Body of pancreas (tissue), 4 donors: ENCODE measurements around the gene ST6GALNAC4. TPM values are rescaled to one million over a fixed set of nuclear protein-coding genes. Genes with fewer than 3 reads are reported as not detected.
A peak's percentile ranks its signal among the peaks of the same experiment; 100 is the strongest.

ENCODE experiments used
- ATAC-seq: fragments of 150-250 bp; one replicate; pipeline ENCODE4 v1.9.1; 2016
- DNase-seq, 4 donors: peaks; one replicate each; pipeline ENCODE4 v3.0.0-alpha.2; 2019
- H3K27ac ChIP-seq, 4 donors: fragments of 200-600 bp; sonication (generic); 1 replicate in 3 of 4; 2 replicates in 1 of 4; pipeline versions ENCODE4 v1.5.1 to v1.6.1; 2016 to 2019; ENCODE audit warnings: mild to moderate bottlenecking in 1 of 4, mixed read lengths in 1 of 4, moderate library complexity in 1 of 4
- H3K27me3 ChIP-seq, 2 donors: fragments of 200-600 bp; sonication (generic); one replicate each; pipeline ENCODE4 v1.6.0; 2016; ENCODE audit warnings: mild to moderate bottlenecking in 1 of 2
- H3K36me3 ChIP-seq, 2 donors: fragments of 200-600 bp; sonication (generic); replicated peaks in 1 of 2; 2 replicates each; pipeline ENCODE4 v1.5.1; 2016; ENCODE audit warnings: low read depth in 2 of 2; ENCODE audit not compliant: insufficient read depth in 1 of 2
- H3K4me1 ChIP-seq: fragments of 200-600 bp; sonication (generic); one replicate; pipeline ENCODE4 v1.6.0; 2016
- H3K4me3 ChIP-seq, 2 donors: fragments of 200-600 bp; sonication (generic); 1 replicate in 1 of 2; 2 replicates in 1 of 2; pipeline ENCODE4 v1.5.1; 2016 to 2019
- H3K9me3 ChIP-seq, 3 donors: fragments of 200-600 bp; sonication (generic); 1 replicate in 2 of 3; 2 replicates in 1 of 3; pipeline ENCODE4 v1.5.1; 2016
- CTCF ChIP-seq, 7 experiments: fragments of 450-650 bp in 4 of 7; fragments of 200-600 bp in 3 of 7; sonication (generic) in 3 of 7; IDR thresholded peaks; one replicate each; pipeline ENCODE4 v1.5.1; 2016 to 2019; ENCODE audit warnings: antibody characterized with exemption in 7 of 7
- POLR2A ChIP-seq, 3 donors: fragments of 450-650 bp; IDR thresholded peaks; one replicate each; pipeline ENCODE4 v1.6.1; 2016; ENCODE audit warnings: antibody characterized with exemption in 3 of 3, mild to moderate bottlenecking in 2 of 3
- WGBS, 2 donors: methylation state at CpG; one replicate each; pipeline ENCODE4 v1.1.5; 2017; 5-methylcytosine and 5-hydroxymethylcytosine counted together
- intact Hi-C: fragments of 100-400 bp; cut with DNase I; formaldehyde crosslinking; loops from one replicate; pipeline ENCODE4 v1.15.1; 2023
- total RNA-seq, 2 donors: library from RNA; depleted of rRNA; stranded (reverse); fragments of >200 nt; gene quantifications; one replicate each; pipeline ENCODE4 v1.1.0, GENCODE V29; 2016

ST6GALNAC4 gene
- total RNA-seq, 2 donors from 2014 or later = 36.6 to 63.8 TPM

DNA sequence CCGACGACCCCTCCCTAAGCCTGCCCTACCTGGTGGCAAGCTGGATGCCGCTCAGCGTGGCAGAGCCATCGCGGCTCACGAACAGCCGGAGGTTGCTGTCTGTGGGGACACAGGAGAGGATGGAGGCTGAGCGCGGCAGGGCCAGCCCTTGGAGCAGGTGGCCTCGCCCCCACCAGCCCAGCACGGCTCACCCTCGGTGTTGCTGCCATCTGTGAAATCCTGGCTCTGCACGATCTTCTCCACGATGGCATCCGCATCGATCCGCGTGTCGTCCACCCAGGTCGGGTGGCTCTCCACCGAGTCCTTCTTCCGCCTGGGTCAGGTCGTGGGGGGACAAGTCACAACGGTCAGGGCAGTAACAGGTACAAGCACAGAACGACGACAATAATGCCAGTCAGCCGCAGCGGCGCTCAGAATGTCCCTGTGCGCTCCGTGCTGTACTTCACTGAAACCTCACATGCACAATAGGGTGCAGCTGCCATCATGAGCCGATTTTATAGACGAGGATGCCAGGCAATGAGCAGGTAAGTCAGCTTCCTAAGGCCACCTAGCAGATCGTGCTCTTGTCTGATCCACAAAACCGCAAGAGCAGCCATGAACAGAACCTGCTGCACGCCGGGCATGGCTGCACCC is 27.9 kb upstream of the ST6GALNAC4 start:
- Histone ChIP-seq H3K4me3 (no peak overlapping the region), H3K36me3 (peaks cover 0 to 7% of the 10 kb centered on the region in 2 donors), H3K27ac (no peak overlapping the region), H3K27me3 (no peaks in the 10 kb centered on the region), H3K4me1 (peaks cover 10% of the 10 kb centered on the region), H3K9me3 (no peaks in the 10 kb centered on the region)
- no peak for TF ChIP-seq CTCF (IDR thresholded peaks at IDR 0.05)
- TF ChIP-seq POLR2A (IDR thresholded peaks at IDR 0.05) = no peak
- intact Hi-C loops = loop anchor here (10.0 kb wide), 1 partner anchor 180 kb away; the partner anchor contains the start of gene PTGES2
- 91 to 95% methylated on average over 30 to 34 of the region's 38 CpGs for WGBS, 2 donors
- ATAC-seq (no peak), DNase-seq (no peak)

DNA sequence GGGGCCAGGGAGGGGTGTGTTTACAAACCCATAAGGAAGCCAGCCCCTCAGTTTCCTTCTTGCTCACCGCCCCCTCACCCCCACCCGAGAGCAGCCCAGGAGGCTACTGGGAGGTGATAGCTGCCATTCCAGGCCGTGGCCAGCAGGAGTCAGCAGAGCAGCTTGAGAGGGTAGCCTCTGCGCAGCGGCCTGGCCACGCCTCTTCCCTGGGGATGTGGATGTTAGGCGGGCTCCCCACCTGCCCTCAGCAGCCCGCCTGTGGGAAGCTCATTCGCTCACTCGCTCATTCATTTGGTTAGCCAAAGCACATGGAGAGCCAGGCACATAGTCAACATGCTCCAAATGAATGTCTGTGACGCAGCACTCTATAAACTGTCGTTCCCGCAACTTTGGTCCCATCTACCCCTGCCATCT is 26.9 kb upstream of the ST6GALNAC4 start:
- 47 to 60% methylated on average over 7 to 13 of the region's 13 CpGs for WGBS, 2 donors
- peak; percentile 79 for ATAC-seq
- Histone ChIP-seq H3K4me1 (peaks cover 5% of the 10 kb centered on the region), H3K9me3 (no peaks in the 10 kb centered on the region), H3K27me3 (no peaks in the 10 kb centered on the region), H3K4me3 (no peak overlapping the region), H3K36me3 (peaks cover 0 to 7% of the 10 kb centered on the region in 2 donors), H3K27ac (no peak overlapping the region)
- peak; percentile 80 to 88 (median 84) for DNase-seq
- TF ChIP-seq POLR2A (IDR thresholded peaks at IDR 0.05) (no peak), CTCF (IDR thresholded peaks at IDR 0.05) (peak; percentile 64 to 93 (median 82))
- intact Hi-C loops = loop anchor here (2.0 to 10.0 kb wide), 2 partner anchors 93 to 181 kb away; partner anchors contain the start of gene PTGES2

- H3K27me3 ChIP-seq = no peaks in the 10 kb centered on the region
- intact Hi-C loops = loop anchor here (2.0 to 10.0 kb wide), 2 partner anchors 94 to 182 kb away; partner anchors contain the start of gene PTGES2
- H3K4me1 ChIP-seq = peaks cover 6% of the 10 kb centered on the region
- H3K9me3 ChIP-seq = no peaks in the 10 kb centered on the region
- no peak for ATAC-seq
- no peak overlapping the region for H3K4me3 ChIP-seq
- no peak for DNase-seq
- H3K36me3 ChIP-seq = peaks cover 0 to 7% of the 10 kb centered on the region in 2 donors
- TF ChIP-seq CTCF (IDR thresholded peaks at IDR 0.05) (peak in 1 of 7 experiments; percentile 10), POLR2A (IDR thresholded peaks at IDR 0.05) (no peak)
- no peak overlapping the region for H3K27ac ChIP-seq
- WGBS, 2 donors = 74 to 78% methylated on average over 8 to 14 of the region's 14 CpGs
These were observed 26.3 kb upstream of the ST6GALNAC4 start for GRCh38 chr9:127943011-127943662.

- peaks cover 8% of the 10 kb centered on the region for H3K4me1 ChIP-seq
- 61 to 75% methylated on average over 4 to 18 of the region's 18 CpGs for WGBS, 2 donors
- TF ChIP-seq CTCF (IDR thresholded peaks at IDR 0.05) = peak; percentile 62 to 90 (median 72)
- TF ChIP-seq POLR2A (IDR thresholded peaks at IDR 0.05) = no peak
- H3K9me3 ChIP-seq = no peaks in the 10 kb centered on the region
- intact Hi-C loops = loop anchor here (2.0 to 10.0 kb wide), 2 partner anchors 94 to 182 kb away; partner anchors contain the start of gene PTGES2
- no peak overlapping the region for H3K4me3 ChIP-seq
- no peak overlapping the region for H3K27ac ChIP-seq
- peaks cover 0 to 7% of the 10 kb centered on the region in 2 donors for H3K36me3 ChIP-seq
- peak; percentile 62 for ATAC-seq
- peak; percentile 59 to 71 (median 66) for DNase-seq
- no peaks in the 10 kb centered on the region for H3K27me3 ChIP-seq
These were observed 25.6 kb upstream of the ST6GALNAC4 start for GRCh38 chr9:127942216-127943010.
